Tibial artery (tissue), 4 donors: Measurements from ENCODE around the gene ZNF593.

ENCODE experiments used
- DNase-seq, 2 donors: peaks; one replicate each; pipeline ENCODE4 v3.0.0-alpha.2; 2019
- H3K27ac ChIP-seq, 2 donors: fragments of 200-600 bp; sonication (generic) in 1 of 2; 1 replicate in 1 of 2; 2 replicates in 1 of 2; pipeline ENCODE4 v1.5.1; 2018 to 2019; ENCODE audit warnings: mild to moderate bottlenecking in 1 of 2
- H3K27me3 ChIP-seq, 2 donors: fragments of 200-600 bp; sonication (generic) in 1 of 2; one replicate each; pipeline versions ENCODE4 v1.5.1 to v1.6.0; 2016 to 2019
- H3K36me3 ChIP-seq, 3 donors: fragments of 200-600 bp; sonication (generic) in 2 of 3; one replicate each; pipeline ENCODE4 v1.5.1; 2016 to 2019; ENCODE audit warnings: mild to moderate bottlenecking in 2 of 3
- H3K4me1 ChIP-seq, 4 donors: fragments of 200-600 bp; sonication (generic) in 2 of 4; 1 replicate in 3 of 4; 2 replicates in 1 of 4; pipeline ENCODE4 v1.5.1; 2016 to 2019
- H3K4me3 ChIP-seq, 2 donors: fragments of 200-600 bp; sonication (generic) in 1 of 2; 1 replicate in 1 of 2; 2 replicates in 1 of 2; pipeline ENCODE4 v1.5.1; 2018 to 2019; ENCODE audit warnings: mild to moderate bottlenecking in 2 of 2
- H3K9me3 ChIP-seq, 3 donors: fragments of 200-600 bp; sonication (generic) in 1 of 3; one replicate each; pipeline ENCODE4 v1.5.1; 2016 to 2019
- CTCF ChIP-seq, 2 experiments: fragments of 200-600 bp in 1 of 2; fragments of 450-650 bp in 1 of 2; IDR thresholded peaks; one replicate each; pipeline ENCODE4 v1.5.1; 2017 to 2019; ENCODE audit warnings: antibody characterized with exemption in 2 of 2, mild to moderate bottlenecking in 1 of 2, moderate library complexity in 1 of 2
- intact Hi-C: fragments of 100-400 bp; cut with DNase I; formaldehyde crosslinking; loops from one replicate; pipeline ENCODE4 v1.15.0; 2023; ENCODE audit warnings: low total_unique reads

ZNF593 gene

GRCh38 chr1:26169669-26170471, at the start of gene ZNF593:
Gene ZNF593, plus strand, starts transcription at chr1:26169908. Its CDS starts 76 bp downstream, at chr1:26169984.
- intact Hi-C loops, result loop anchor here (1.0 to 5.0 kb wide), 2 partner anchors 24 to 57 kb away; no protein-coding TSS in a partner anchor
- peak within 1 kb of the TSS; percentile 80 for H3K4me3 ChIP-seq
- peak; percentile 87 to 93 for DNase-seq
- H3K27me3 ChIP-seq, result no peaks in the 10 kb centered on the region
- peak within 1 kb of the TSS; percentile 64 to 79 for H3K27ac ChIP-seq
- TF ChIP-seq CTCF (IDR thresholded peaks at IDR 0.05), result peak; percentile 89 to 94
- H3K4me1 ChIP-seq, result peaks cover 0 to 21% (median 14%) of the 10 kb centered on the region in 4 donors
- no peaks in the 10 kb centered on the region for H3K9me3 ChIP-seq
- H3K36me3 ChIP-seq, result peaks cover 0 to 4% (median 0%) of the 10 kb centered on the region in 3 donors

- TF ChIP-seq CTCF (IDR thresholded peaks at IDR 0.05), result no peak
- H3K4me1 ChIP-seq, result no peaks in the 10 kb centered on the region
- intact Hi-C loops, result no loop called here
- H3K4me3 ChIP-seq, result no peak overlapping the region
- no peak overlapping the region for H3K27ac ChIP-seq
- DNase-seq, result no peak
- no peaks in the 10 kb centered on the region for H3K27me3 ChIP-seq
- H3K36me3 ChIP-seq, result peaks cover 10 to 44% (median 21%) of the 10 kb centered on the region in 3 donors
- no peaks in the 10 kb centered on the region for H3K9me3 ChIP-seq
These were observed 47.6 kb upstream of the ZNF593 start for GRCh38 chr1:26121854-26122773.

DNA sequence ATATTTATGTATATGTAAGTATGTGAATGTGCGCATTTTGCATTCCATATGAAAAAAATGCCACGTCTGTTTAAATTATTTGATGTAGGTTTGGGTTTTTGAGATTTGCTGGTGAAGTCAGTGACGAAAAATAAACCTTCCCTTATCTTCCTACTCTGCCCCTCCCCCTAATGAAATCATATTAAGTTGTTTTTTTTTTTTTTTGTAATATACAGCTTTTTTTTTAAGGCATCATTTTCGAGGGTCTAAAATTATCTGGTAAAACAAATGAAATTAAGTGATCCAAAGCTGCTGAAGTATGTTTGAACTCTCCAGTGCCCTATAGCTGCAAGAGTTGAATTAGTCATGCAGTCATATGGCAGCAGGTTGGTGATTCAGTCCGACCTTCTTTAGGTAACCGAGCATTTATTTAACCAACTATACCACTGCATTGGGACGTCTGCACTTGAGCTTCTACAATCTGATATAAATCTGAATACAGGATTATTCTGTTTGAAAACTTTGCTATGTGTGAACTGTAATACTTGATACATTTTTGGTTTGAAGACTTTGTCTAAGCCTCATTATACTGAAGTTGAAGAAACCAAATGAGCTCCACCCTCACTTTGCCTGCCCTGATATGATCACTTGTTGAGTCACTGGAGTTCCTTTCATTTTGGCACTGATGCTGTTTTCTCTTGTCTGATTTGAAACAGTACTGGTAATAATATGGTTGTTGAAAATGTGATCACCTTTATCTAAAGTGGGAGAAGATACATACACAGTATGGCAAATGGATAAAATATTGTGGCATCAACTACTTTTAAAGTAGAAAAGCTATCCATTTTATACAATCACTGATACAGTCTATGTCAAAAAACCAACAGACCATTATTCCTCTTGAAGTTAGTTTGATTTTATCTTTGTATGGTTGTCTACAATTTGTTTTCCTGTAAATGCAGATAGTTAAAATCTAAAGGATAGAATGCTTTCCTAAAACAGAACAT, 46.4 kb upstream of the ZNF593 start:
- intact Hi-C loops, result no loop called here
- peaks cover 7 to 32% (median 14%) of the 10 kb centered on the region in 3 donors for H3K36me3 ChIP-seq
- no peak overlapping the region for H3K27ac ChIP-seq
- no peaks in the 10 kb centered on the region for H3K9me3 ChIP-seq
- no peak overlapping the region for H3K4me3 ChIP-seq
- H3K27me3 ChIP-seq, result no peaks in the 10 kb centered on the region
- no peak for DNase-seq
- no peaks in the 10 kb centered on the region for H3K4me1 ChIP-seq
- no peak for TF ChIP-seq CTCF (IDR thresholded peaks at IDR 0.05)

- H3K9me3 ChIP-seq, result no peaks in the 10 kb centered on the region
- no peaks in the 10 kb centered on the region for H3K27me3 ChIP-seq
- intact Hi-C loops, result no loop called here
- no peak overlapping the region for H3K4me3 ChIP-seq
- H3K4me1 ChIP-seq, result no peaks in the 10 kb centered on the region
- peaks cover 0 to 18% (median 9%) of the 10 kb centered on the region in 3 donors for H3K36me3 ChIP-seq
- DNase-seq, result no peak
- H3K27ac ChIP-seq, result no peak overlapping the region
- no peak for TF ChIP-seq CTCF (IDR thresholded peaks at IDR 0.05)
These were observed 45.0 kb upstream of the ZNF593 start for GRCh38 chr1:26124418-26125331.
